Type B pancreatic cell (in vitro differentiated cells): ENCODE data around the gene ZNF555. TPM values are rescaled to one million over a fixed set of nuclear protein-coding genes. Genes with fewer than 3 reads are reported as not detected.

Experiments used
- DNase-seq: peaks from one replicate; pipeline ENCODE4 v3.0.0; 2021; ENCODE audit warnings: mixed read lengths; ENCODE audit not compliant: unreplicated experiment; ENCODE audit errors: extremely low spot score
- H3K27ac Mint-ChIP-seq: 2 replicates; pipeline ENCODE4 v1.8.0; 2021; ENCODE audit warnings: mild to moderate bottlenecking, mixed read lengths
- H3K27me3 Mint-ChIP-seq: 2 replicates; pipeline ENCODE4 v1.8.0; 2021; ENCODE audit warnings: mixed read lengths
- H3K36me3 Mint-ChIP-seq: 2 replicates; pipeline ENCODE4 v1.8.0; 2021; ENCODE audit warnings: mixed read lengths
- H3K4me1 Mint-ChIP-seq: one replicate; pipeline ENCODE4 v1.8.0; 2021; ENCODE audit warnings: mixed read lengths; ENCODE audit not compliant: unreplicated experiment
- H3K4me3 Mint-ChIP-seq: 2 replicates; pipeline ENCODE4 v1.8.0; 2021; ENCODE audit warnings: mild to moderate bottlenecking, mixed read lengths
- H3K9me3 Mint-ChIP-seq: 2 replicates; pipeline ENCODE4 v1.8.0; 2021; ENCODE audit warnings: mixed read lengths
- CTCF ChIP-seq: fragments of 200-600 bp; sonication (generic); conservative IDR thresholded peaks from 2 replicates; pipeline ENCODE4 v1.5.0; 2021; ENCODE audit warnings: antibody characterized with exemption, mild to moderate bottlenecking
- total RNA-seq: library from RNA; stranded (reverse); gene quantifications from 2 replicates; pipeline ENCODE4 v1.2.1, GENCODE V29; 2021; ENCODE audit warnings: low replicate concordance

The ZNF555 gene
- total RNA-seq, 1 donor from 2014 or later: 9.7 TPM

GRCh38 chr19:2827022-2827421 lies 14.3 kb upstream of the ZNF555 start:
- Mint-ChIP-seq H3K36me3 (peaks cover 44% of the 10 kb centered on the region), H3K9me3 (peaks cover 5% of the 10 kb centered on the region), H3K27ac (no peak overlapping the region), H3K4me1 (no peaks in the 10 kb centered on the region), H3K27me3 (no peaks in the 10 kb centered on the region), H3K4me3 (no peak overlapping the region)
- no peak for TF ChIP-seq CTCF
- no peak for DNase-seq

GRCh38 chr19:2827840-2828489 lies 13.3 kb upstream of the ZNF555 start:
- TF ChIP-seq CTCF: no peak
- DNase-seq: no peak
- Mint-ChIP-seq H3K9me3 (peaks cover 9% of the 10 kb centered on the region), H3K36me3 (peaks cover 53% of the 10 kb centered on the region), H3K4me3 (no peak overlapping the region), H3K27ac (no peak overlapping the region), H3K27me3 (no peaks in the 10 kb centered on the region), H3K4me1 (no peaks in the 10 kb centered on the region)

- peaks cover 62% of the 10 kb centered on the region for H3K36me3 Mint-ChIP-seq
- H3K9me3 Mint-ChIP-seq: peaks cover 26% of the 10 kb centered on the region
- no peak overlapping the region for H3K27ac Mint-ChIP-seq
- no peaks in the 10 kb centered on the region for H3K27me3 Mint-ChIP-seq
- no peak for DNase-seq
- H3K4me3 Mint-ChIP-seq: peak overlapping the region; percentile 22
- H3K4me1 Mint-ChIP-seq: no peaks in the 10 kb centered on the region
- no peak for TF ChIP-seq CTCF
Measured at GRCh38 chr19:2834294-2834871, 6.9 kb upstream of the ZNF555 start.

- H3K9me3 Mint-ChIP-seq: peaks cover 29% of the 10 kb centered on the region
- no peak overlapping the region for H3K27ac Mint-ChIP-seq
- peaks cover 48% of the 10 kb centered on the region for H3K36me3 Mint-ChIP-seq
- H3K4me3 Mint-ChIP-seq: no peak overlapping the region
- TF ChIP-seq CTCF: no peak
- DNase-seq: no peak
- H3K4me1 Mint-ChIP-seq: peaks cover 4% of the 10 kb centered on the region
- H3K27me3 Mint-ChIP-seq: no peaks in the 10 kb centered on the region
Measured at GRCh38 chr19:2837430-2837829, 3.8 kb upstream of the ZNF555 start.

GRCh38 chr19:2841855-2842574 lies 740 bp downstream of the ZNF555 start:
- Mint-ChIP-seq H3K4me1 (peaks cover 6% of the 10 kb centered on the region), H3K4me3 (peak overlapping the region; percentile 86), H3K36me3 (peaks cover 22% of the 10 kb centered on the region), H3K27me3 (no peaks in the 10 kb centered on the region), H3K27ac (peak overlapping the region; percentile 14), H3K9me3 (peaks cover 4% of the 10 kb centered on the region)
- no peak for DNase-seq
- no peak for TF ChIP-seq CTCF
